HG03039 (cell line): ENCODE results near the gene ZNF678.
"Not testable (repeated sequence)": the region's sequence is repeated elsewhere in the genome, so short reads cannot be mapped to it uniquely, and the experiment has no call there.

Source experiments
- ATAC-seq: cut with Tn5 transposase; IDR thresholded peaks from one replicate; pipeline ENCODE4 v1.9.1; 2021; ENCODE audit warnings: mild to moderate bottlenecking, moderate library complexity; ENCODE audit not compliant: unreplicated experiment

Gene ZNF678

DNA sequence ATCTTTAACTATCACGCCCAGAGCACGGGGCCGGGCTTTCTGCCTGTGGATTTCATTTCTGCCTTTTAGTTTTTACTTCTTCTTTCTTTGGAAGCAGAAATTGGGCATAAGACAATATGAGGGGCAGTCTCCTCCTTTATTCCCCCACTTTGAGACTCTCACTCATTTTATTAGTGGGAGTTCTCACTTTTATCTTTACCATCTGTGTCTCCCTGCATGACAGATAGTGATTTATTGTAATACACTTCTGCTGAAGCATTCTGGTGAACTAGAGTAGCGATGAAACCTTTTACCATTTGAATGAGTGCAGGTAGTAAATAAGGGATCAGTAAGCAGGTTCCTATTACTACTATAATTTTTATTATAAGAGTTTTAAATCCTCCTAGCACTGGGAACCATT is 26.4 kb downstream of the ZNF678 start:
- ATAC-seq: not testable (repeated sequence)

- not testable (repeated sequence) for ATAC-seq
Measured at GRCh38 chr1:227596222-227596621, 32.9 kb downstream of the ZNF678 start.

DNA sequence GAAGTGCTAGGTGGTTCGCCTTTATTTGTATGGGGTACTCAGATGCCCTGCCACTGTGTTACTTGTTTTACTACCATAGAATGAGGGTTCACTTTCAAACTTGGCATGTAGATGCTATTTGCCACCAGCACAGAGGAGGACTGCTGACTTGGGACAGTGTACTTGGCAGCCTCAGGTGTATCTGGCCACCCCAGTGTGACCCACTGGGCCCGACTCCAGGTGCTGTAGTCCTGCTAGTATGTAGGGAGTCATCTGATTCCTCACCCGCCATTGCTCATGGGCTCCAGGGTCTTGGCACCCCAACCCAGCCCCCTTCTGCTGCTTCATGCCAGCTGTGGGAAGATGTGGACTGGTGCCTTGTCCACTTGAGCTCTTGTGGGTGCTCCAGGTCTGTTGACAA is 40.0 kb downstream of the ZNF678 start:
- ATAC-seq: no peak

GRCh38 chr1:227604446-227604845 is 41.1 kb downstream of the ZNF678 start:
- no peak for ATAC-seq

GRCh38 chr1:227606271-227606670 is 42.9 kb downstream of the ZNF678 start:
- ATAC-seq: not testable (repeated sequence)

DNA sequence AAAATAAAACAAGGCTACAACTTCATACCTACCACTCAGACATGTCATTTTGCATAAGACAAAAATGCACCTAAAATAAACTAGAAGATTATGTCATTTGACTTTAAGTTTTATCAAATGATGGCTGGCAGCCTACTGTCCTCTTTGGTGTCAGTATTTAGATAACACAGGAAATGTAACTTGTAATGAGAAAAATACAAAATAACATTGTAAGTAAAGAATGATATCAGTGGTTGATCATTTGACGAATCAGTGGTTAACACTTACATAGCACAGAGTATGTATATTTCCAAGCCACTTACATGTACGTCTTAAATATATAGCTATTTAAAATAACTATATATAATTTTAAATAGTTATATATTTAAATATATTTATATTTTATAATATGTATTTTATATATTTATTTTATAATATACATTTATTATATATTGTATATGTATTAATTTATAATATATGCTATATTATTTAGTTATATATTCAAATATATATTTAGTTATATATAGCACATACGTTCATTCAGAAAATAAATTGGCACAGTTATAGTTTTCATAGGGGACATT is 44.1 kb downstream of the ZNF678 start:
- no peak for ATAC-seq

- ATAC-seq: no peak
Measured at GRCh38 chr1:227612658-227613057, 49.3 kb downstream of the ZNF678 start.

DNA sequence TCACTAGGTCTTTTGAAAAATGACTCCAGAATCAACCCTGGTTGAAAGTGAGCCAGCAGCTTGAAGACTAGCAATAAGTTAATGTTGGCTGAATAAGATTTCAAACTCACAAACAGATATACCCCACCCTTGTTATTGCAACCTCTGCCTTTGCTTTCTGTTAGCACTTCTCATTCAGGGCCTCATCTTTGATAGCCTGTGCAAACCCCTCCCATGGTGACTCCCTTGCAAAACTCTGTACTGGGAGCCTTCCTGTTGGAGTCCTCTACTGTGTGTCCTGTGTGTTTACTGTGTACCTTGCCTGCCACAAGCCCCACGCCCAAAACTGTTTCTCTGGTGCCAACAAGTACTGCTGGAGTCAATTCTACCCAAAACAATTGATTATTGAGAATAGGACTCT is 50.2 kb downstream of the ZNF678 start:
- no peak for ATAC-seq

DNA sequence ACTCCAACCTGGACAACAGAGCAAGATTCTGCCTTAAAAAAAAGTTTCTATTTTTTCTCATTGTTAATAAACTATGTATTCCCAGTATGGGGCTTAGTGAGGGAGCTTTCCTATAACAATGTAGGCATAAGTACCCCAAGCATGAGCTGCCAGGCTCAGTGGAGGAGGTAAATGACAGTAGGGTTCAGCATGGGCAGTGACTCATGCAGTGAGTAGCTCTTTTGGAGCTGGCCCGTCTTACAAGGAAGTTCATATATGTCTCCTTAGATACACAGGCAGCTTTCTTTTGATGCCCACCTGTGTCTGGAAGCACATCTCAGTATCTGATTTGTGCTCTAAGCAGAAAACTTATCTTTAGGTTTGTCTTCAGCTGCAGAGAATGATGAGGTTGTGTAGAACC is 57.9 kb downstream of the ZNF678 start:
- ATAC-seq: no peak

- no peak for ATAC-seq
Measured at GRCh38 chr1:227622739-227623475, 59.6 kb downstream of the ZNF678 start.

DNA sequence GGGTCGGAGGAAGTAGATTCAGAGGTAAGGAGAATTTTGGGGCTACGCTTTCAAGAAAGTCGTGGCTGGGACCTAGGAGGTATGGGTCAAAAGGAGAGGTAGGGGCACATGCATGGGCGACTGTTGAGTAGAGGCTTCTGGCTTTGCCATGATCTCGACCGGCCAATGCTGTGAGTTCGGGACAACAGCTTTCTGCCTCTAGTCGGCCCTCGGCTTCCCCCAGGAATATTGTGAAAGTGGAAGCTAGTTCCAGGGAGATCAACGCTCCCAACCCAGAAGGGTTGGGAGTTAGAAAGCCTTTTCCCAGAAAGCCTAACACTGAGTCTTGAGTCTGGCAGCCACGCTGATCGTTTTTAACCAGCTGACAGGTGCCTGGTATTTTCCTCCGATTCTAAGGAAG is 69.0 kb downstream of the ZNF678 start:
- ATAC-seq: no peak

GRCh38 chr1:227635596-227635995 is 72.2 kb downstream of the ZNF678 start:
- no peak for ATAC-seq

GRCh38 chr1:227654431-227654830 is 91.1 kb downstream of the ZNF678 start:
- ATAC-seq: no peak

DNA sequence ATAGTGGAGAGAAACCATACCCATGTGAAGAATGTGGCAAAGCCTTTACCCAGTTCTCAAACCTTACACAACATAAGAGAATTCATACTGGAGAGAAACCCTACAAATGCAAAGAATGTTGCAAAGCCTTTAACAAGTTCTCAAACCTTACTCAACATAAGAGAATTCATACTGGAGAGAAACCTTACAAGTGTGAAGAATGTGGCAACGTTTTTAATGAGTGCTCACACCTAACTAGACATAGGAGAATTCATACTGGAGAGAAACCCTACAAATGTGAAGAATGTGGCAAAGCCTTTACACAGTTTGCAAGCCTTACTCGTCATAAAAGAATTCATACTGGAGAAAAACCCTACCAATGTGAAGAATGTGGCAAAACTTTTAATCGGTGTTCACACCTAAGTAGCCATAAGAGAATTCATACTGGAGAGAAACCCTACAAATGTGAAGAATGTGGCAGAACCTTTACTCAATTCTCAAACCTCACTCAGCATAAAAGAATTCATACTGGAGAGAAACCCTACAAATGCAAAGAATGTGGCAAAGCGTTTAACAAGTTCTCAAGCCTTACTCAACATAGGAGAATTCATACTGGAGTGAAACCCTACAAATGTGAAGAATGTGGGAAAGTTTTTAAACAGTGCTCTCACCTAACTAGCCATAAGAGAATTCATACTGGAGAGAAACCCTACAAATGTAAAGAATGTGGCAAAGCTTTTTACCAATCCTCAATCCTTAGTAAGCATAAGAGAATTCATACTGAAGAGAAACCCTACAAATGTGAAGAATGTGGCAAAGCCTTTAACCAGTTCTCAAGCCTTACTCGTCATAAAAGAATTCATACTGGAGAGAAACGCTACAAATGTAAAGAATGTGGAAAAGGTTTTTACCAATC is 91.7 kb downstream of the ZNF678 start:
- no peak for ATAC-seq

GRCh38 chr1:227661495-227661894 is 98.1 kb downstream of the ZNF678 start:
- ATAC-seq: no peak

GRCh38 chr1:227662933-227663332 is 99.6 kb downstream of the ZNF678 start:
- ATAC-seq: no peak

DNA sequence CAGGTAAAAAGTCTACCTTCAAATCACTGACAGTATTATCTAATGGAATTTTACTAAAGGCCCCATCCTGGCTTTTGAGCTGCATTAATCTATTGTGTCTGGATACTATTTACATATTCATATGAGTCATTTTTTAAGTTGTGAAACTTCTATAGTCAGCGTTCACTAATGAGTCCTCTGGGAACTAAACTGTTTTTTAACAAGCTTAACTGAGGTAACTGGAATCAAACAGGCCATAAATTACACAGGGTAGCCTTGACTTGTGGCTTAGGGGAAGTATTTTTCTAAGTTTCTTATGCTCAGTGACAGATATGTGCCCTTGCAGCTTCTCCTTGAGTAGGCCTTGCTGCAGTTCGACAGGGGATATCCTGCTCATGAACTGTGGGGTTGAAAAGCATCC is 102.9 kb downstream of the ZNF678 start:
- ATAC-seq: no peak

- no peak for ATAC-seq
Measured at GRCh38 chr1:227673441-227673840, 110.1 kb downstream of the ZNF678 start.

- no peak for ATAC-seq
Measured at GRCh38 chr1:227685807-227686206, 122.5 kb downstream of the ZNF678 start.

DNA sequence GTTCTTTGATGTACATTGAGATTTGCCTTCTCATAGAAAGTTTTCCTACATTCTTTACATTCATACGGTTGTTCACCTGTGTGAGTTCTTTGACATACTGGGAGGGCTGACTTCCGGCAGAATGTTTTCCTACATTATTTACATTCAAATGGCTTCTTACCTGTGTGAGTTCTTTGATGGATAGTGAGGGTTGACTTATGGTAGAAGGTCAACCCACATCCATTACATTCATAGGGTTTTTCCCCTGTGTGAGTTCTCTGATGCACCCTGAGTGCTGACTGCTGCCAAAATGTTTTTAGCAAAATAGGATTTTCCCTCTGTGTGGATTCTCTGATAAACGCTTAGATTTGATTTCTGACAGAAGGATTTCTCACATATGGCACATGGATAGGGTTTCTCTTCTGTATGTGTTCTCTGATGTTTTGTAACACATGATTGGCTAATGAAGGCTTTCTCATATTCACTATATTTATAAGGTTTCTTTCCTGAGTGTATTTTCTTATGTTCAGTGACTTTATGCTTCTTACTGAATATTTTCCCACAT is 134.0 kb downstream of the ZNF678 start:
- ATAC-seq: no peak

- not testable (repeated sequence) for ATAC-seq
Measured at GRCh38 chr1:227701631-227702030, 138.3 kb downstream of the ZNF678 start.
